BLaER1 treated with 17β-estradiol and CSF1 and Interleukin-3, amounts not matched to agents 10 nM and 100 nM (cell line): ENCODE results near the gene KAT6B.

ENCODE experiments used
- H3K27ac ChIP-seq, 11 experiments: shearing (Covaris generic); formaldehyde crosslinking; 2 replicates each; pipeline ENCODE4 v1.8.1; 2022
- H3K27me3 ChIP-seq, 11 experiments: shearing (Covaris generic); formaldehyde crosslinking; 2 replicates each; pipeline ENCODE4 v1.8.1; 2022
- H3K36me3 ChIP-seq, 11 experiments: shearing (Covaris generic); formaldehyde crosslinking; 2 replicates each; pipeline ENCODE4 v1.8.1; 2022
- H3K4me1 ChIP-seq, 10 experiments: shearing (Covaris generic); formaldehyde crosslinking; 2 replicates each; pipeline ENCODE4 v1.8.1; 2022
- H3K4me2 ChIP-seq, 11 experiments: shearing (Covaris generic); formaldehyde crosslinking; 2 replicates each; pipeline ENCODE4 v1.8.1; 2022
- H3K4me3 ChIP-seq, 10 experiments: shearing (Covaris generic); formaldehyde crosslinking; 2 replicates each; pipeline ENCODE4 v1.8.1; 2022
- H3K9ac ChIP-seq, 11 experiments: shearing (Covaris generic); formaldehyde crosslinking; 2 replicates each; pipeline ENCODE4 v1.8.1; 2022
- H3K9me3 ChIP-seq, 11 experiments: shearing (Covaris generic); formaldehyde crosslinking; replicated peaks in 1 of 11; 2 replicates each; pipeline ENCODE4 v1.8.1; 2022
- H4K20me1 ChIP-seq, 11 experiments: shearing (Covaris generic); formaldehyde crosslinking; 2 replicates each; pipeline ENCODE4 v1.8.1; 2022
- Cebpa-rat ChIP-seq, 11 experiments: shearing (Covaris generic); IDR thresholded peaks; 2 replicates each; pipeline ENCODE4 v1.8.1; 2022

KAT6B gene

GRCh38 chr10:75080554-75080953 lies 254.2 kb downstream of the KAT6B start:
- no peaks in the 10 kb centered on the region for H3K27me3 ChIP-seq
- no peak overlapping the region for H3K4me3 ChIP-seq
- no peak overlapping the region for H3K9ac ChIP-seq
- no peak overlapping the region for H3K27ac ChIP-seq
- TF ChIP-seq Cebpa-rat (IDR thresholded peaks at IDR 0.05): no peak
- H3K36me3 ChIP-seq: no peaks in the 10 kb centered on the region
- H3K9me3 ChIP-seq: peaks cover 0 to 11% (median 6%) of the 10 kb centered on the region in 11 experiments; a peak in 10 of 22 replicates
- H3K4me1 ChIP-seq: peaks cover 0 to 18% (median 13%) of the 10 kb centered on the region in 10 experiments; a peak in 15 of 20 replicates
- no peaks in the 10 kb centered on the region for H4K20me1 ChIP-seq
- no peak overlapping the region for H3K4me2 ChIP-seq

- Histone ChIP-seq H3K36me3 (no peaks in the 10 kb centered on the region), H3K9ac (no peak overlapping the region), H3K4me3 (no peak overlapping the region), H4K20me1 (no peaks in the 10 kb centered on the region), H3K4me1 (peaks cover 0 to 18% (median 13%) of the 10 kb centered on the region in 10 experiments; a peak in 15 of 20 replicates), H3K4me2 (no peak overlapping the region), H3K27me3 (no peaks in the 10 kb centered on the region), H3K9me3 (peaks cover 0 to 11% (median 6%) of the 10 kb centered on the region in 11 experiments; a peak in 10 of 22 replicates), H3K27ac (no peak overlapping the region)
- no peak for TF ChIP-seq Cebpa-rat (IDR thresholded peaks at IDR 0.05)
These were observed 255.0 kb downstream of the KAT6B start for GRCh38 chr10:75081379-75081778.
